ENCODE data around the gene RGS19. TPM values are rescaled to one million over a fixed set of nuclear protein-coding genes. Genes with fewer than 3 reads are reported as not detected.
"Not testable (repeated sequence)": the region's sequence is repeated elsewhere in the genome, so short reads cannot be mapped to it uniquely, and the experiment has no call there.

The RGS19 gene, protein sequence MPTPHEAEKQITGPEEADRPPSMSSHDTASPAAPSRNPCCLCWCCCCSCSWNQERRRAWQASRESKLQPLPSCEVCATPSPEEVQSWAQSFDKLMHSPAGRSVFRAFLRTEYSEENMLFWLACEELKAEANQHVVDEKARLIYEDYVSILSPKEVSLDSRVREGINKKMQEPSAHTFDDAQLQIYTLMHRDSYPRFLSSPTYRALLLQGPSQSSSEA
- total RNA-seq (12.3 and 14.1 TPM in 2 replicates), polyA plus RNA-seq (9.0 and 12.9 TPM in 2 replicates)

DNA sequence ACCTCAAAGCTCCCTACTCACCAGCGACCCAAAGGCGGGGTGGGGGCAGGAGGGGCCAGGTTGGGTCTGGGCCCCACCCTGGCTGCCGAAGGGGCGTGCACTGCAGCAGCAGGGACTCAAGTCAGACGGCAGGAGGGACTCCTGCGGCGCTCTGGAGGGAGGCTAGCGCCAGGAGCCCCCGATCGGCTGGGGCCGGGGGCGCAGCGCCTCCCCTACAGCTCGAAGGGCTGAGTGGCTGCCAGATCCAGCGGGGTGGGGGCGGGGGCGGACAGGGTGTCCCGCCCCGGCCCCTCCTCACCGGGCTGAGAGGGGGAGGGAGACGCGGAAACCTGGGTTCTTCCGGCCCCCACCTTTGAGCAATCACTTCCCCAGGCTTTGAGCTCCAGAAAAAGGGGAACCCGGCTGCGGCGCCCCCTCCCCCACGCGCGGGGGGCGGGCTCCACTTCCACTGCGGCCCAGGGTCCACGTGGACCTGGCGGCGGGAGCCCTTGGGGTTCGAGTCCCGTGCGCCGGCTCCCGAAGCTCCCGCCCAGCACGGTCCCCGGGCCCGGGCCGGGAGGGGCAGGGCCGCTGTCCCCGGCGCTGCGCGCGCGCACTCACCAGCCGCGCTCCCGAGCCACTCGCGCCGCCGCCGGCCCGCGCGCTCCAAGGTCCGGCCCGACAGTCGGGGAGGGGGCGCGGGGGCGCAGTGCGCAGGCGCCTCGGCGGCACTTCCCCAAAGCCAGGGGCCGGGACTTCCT lies at the start of gene RGS19:
Gene RGS19 (minus strand): TSS at position 246 of the 740 bp plus-strand sequence. CDS start 2,632 bp downstream, outside the sequence.
- DNase-seq (ENCODE audit: low read depth in 1 of 2, low spot score in 1 of 2): peak; percentile 74 to 86
- Histone ChIP-seq H3K4me1 (ENCODE audit: low read depth) (peaks cover 17% of the 10 kb centered on the region), H3K36me3 (no peaks in the 10 kb centered on the region), H3K27ac (no peak within 1 kb of the TSS), H3K9me3 (ENCODE audit: low read depth) (no peaks in the 10 kb centered on the region), H3K27me3 (peaks cover 9% of the 10 kb centered on the region), H3K4me3 (peak within 1 kb of the TSS; percentile 82)
- TF ChIP-seq, protein P1, sequence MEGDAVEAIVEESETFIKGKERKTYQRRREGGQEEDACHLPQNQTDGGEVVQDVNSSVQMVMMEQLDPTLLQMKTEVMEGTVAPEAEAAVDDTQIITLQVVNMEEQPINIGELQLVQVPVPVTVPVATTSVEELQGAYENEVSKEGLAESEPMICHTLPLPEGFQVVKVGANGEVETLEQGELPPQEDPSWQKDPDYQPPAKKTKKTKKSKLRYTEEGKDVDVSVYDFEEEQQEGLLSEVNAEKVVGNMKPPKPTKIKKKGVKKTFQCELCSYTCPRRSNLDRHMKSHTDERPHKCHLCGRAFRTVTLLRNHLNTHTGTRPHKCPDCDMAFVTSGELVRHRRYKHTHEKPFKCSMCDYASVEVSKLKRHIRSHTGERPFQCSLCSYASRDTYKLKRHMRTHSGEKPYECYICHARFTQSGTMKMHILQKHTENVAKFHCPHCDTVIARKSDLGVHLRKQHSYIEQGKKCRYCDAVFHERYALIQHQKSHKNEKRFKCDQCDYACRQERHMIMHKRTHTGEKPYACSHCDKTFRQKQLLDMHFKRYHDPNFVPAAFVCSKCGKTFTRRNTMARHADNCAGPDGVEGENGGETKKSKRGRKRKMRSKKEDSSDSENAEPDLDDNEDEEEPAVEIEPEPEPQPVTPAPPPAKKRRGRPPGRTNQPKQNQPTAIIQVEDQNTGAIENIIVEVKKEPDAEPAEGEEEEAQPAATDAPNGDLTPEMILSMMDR (IDR thresholded peaks at IDR 0.05; ENCODE audit: low read depth, low read length): no peak

DNA sequence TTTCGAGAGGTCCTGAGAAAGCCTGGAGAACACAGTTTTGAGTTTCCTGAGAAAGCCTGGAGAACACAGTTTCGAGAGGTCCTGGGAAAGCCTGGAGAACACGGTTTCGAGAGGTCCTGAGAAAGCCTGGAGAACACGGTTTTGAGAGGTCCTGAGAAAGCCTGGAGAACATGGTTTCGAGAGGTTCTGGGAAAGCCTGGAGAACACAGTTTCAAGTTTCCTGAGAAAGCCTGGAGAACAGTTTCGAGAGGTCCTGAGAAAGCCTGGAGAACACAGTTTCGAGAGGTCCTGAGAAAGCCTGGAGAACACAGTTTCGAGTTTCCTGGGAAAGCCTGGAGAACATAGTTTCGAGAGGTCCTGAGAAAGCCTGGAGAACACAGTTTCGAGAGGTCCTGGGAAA lies 44.2 kb upstream of the RGS19 start:
- H3K4me1 ChIP-seq (ENCODE audit: low read depth); H3K4me3 ChIP-seq; H3K36me3 ChIP-seq; DNase-seq (ENCODE audit: low read depth in 1 of 2, low spot score in 1 of 2); H3K9me3 ChIP-seq (ENCODE audit: low read depth); H3K27ac ChIP-seq: not testable (repeated sequence)
- peaks cover 10% of the 10 kb centered on the region for H3K27me3 ChIP-seq

DNA sequence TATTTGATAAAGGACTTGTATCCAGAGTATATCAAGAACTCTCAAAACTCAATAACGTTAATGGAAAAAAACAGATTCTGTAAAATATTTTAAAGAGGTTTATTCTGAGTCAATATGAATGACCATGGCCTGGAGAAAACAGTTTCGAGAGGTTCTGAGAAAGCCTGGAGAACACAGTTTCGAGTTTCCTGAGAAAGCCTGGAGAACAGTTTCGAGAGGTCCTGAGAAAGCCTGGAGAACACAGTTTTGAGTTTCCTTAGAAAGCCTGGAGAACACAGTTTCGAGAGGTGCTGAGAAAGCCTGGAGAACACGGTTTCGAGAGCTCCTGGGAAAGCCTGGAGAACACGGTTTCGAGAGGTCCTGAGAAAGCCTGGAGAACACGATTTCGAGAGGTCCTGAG lies 43.6 kb upstream of the RGS19 start:
- DNase-seq (ENCODE audit: low read depth in 1 of 2, low spot score in 1 of 2); H3K36me3 ChIP-seq; H3K4me1 ChIP-seq (ENCODE audit: low read depth); H3K9me3 ChIP-seq (ENCODE audit: low read depth); H3K4me3 ChIP-seq; H3K27ac ChIP-seq: not testable (repeated sequence)
- peaks cover 10% of the 10 kb centered on the region for H3K27me3 ChIP-seq

DNA sequence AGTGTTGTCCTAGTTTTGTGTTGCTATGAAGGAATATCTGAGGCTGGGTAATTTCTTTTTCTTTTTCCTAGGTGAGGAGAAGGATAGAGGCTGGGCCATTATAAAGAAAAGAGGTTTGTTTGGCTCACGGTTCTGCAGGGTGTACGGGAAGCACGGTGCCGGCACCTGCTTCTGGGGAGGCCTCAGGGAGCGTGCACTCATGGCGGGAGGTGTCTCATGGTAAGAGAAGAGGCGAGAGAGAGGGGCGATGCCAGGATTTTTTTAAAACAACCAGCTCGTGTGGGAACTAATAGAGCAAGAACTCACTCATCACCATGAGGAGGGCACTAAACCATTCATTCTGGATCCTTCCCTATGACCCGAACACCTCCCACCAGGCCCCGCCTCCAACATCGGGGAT lies 42.3 kb upstream of the RGS19 start:
- peaks cover 10% of the 10 kb centered on the region for H3K27me3 ChIP-seq
- no peaks in the 10 kb centered on the region for H3K4me1 ChIP-seq (ENCODE audit: low read depth)
- TF ChIP-seq, protein P1 (IDR thresholded peaks at IDR 0.05; ENCODE audit: low read depth, low read length): no peak
- H3K9me3 ChIP-seq (ENCODE audit: low read depth): no peaks in the 10 kb centered on the region
- no peak overlapping the region for H3K27ac ChIP-seq
- H3K36me3 ChIP-seq: no peaks in the 10 kb centered on the region
- DNase-seq (ENCODE audit: low read depth in 1 of 2, low spot score in 1 of 2): no peak
- H3K4me3 ChIP-seq: no peak overlapping the region

DNA sequence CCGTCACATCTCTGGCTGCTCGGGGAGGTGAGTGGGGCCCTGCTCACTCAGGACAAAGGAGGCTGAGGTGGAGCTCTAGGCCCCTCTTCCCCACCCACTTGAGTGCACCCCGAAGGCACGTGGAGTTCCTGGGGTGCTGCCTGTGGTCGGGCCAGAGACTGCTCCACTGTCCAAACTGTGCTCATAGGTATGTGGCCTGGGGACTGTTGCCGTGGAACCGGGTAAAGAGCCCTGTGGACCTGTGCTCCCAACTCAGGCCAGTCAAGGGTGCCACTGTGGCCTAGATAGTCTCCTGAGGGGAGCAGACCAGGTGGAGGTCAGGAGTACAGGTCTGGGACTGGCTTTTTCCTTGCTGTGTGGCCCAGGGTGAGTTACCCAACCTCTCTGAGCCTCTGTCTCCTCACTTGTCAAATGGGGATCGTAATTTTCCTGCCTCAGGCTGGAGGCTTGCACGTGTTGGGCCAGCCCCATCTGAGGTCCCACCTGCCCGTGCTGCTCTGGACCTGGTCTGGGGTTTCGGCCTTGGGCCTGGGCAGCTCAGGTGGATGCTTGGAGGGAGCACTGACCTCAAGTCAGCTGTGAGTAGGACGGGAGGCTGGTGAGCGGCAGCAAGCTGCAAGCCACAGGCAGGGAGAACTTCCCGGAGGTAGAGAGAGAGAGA lies 40.5 kb upstream of the RGS19 start:
- Histone ChIP-seq H3K4me3 (no peak overlapping the region), H3K27ac (no peak overlapping the region), H3K36me3 (no peaks in the 10 kb centered on the region), H3K4me1 (ENCODE audit: low read depth) (no peaks in the 10 kb centered on the region), H3K9me3 (ENCODE audit: low read depth) (no peaks in the 10 kb centered on the region), H3K27me3 (peaks cover 10% of the 10 kb centered on the region)
- DNase-seq (ENCODE audit: low read depth in 1 of 2, low spot score in 1 of 2): no peak
- TF ChIP-seq, protein P1 (IDR thresholded peaks at IDR 0.05; ENCODE audit: low read depth, low read length): no peak

DNA sequence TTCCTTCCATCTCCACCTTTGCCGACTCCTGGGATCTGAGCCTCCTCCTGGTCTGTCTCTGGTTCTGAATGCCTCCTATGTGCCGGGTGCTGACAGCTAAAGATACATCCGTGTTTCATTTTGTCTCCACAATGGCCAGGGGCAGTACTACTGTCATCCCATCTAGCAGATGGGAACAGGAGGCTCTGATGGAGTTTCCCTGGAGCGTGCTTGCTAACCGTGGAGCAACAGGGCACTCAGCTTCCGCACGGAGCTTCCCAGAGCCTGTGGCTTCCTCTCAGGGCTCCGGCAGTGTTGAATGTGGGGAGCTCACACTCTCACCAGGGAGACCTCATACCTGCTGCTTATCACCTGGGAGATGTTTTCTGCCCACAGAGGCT lies 40.0 kb upstream of the RGS19 start:
- Histone ChIP-seq H3K4me1 (ENCODE audit: low read depth) (no peaks in the 10 kb centered on the region), H3K27ac (no peak overlapping the region), H3K36me3 (no peaks in the 10 kb centered on the region), H3K9me3 (ENCODE audit: low read depth) (no peaks in the 10 kb centered on the region), H3K27me3 (peaks cover 10% of the 10 kb centered on the region), H3K4me3 (no peak overlapping the region)
- TF ChIP-seq, protein P1 (IDR thresholded peaks at IDR 0.05; ENCODE audit: low read depth, low read length): no peak
- DNase-seq (ENCODE audit: low read depth in 1 of 2, low spot score in 1 of 2): no peak

DNA sequence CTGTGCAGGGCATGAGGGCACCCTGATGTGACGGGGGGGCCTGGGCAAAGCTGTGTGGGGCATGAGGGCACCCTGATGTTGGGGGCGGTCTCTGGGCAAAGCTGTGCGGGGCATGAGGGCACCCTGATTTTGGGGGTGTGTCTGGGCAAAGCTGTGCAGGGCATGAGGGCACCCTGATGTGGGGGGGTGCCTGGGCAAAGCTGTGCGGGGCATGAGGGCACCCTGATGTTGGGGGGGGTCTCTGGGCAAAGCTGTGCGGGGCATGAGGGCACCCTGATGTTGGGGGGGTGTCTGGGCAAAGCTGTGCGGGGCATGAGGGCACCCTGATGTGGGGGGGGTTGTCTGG lies 38.1 kb upstream of the RGS19 start:
- not testable (repeated sequence) for H3K36me3 ChIP-seq; DNase-seq (ENCODE audit: low read depth in 1 of 2, low spot score in 1 of 2); H3K27ac ChIP-seq; H3K9me3 ChIP-seq (ENCODE audit: low read depth); H3K27me3 ChIP-seq; H3K4me3 ChIP-seq; H3K4me1 ChIP-seq (ENCODE audit: low read depth)
